GM12872 (cell line): ENCODE measurements around the gene ESRRA.

Experiments used
- CTCF ChIP-seq: IDR thresholded peaks from 3 replicates; pipeline ENCODE4 v1.5.1; 2011; ENCODE audit warnings: low read depth, mild to moderate bottlenecking, low read length, moderate library complexity; ENCODE audit not compliant: insufficient read depth

ESRRA gene

GRCh38 chr11:64267207-64267945, 37.9 kb upstream of the ESRRA start:
- no peak for TF ChIP-seq CTCF

- TF ChIP-seq CTCF = no peak
Measured at GRCh38 chr11:64268025-64268892, 37.1 kb upstream of the ESRRA start.

- TF ChIP-seq CTCF = no peak
Measured at GRCh38 chr11:64268893-64269539, 36.3 kb upstream of the ESRRA start.

- no peak for TF ChIP-seq CTCF
Measured at GRCh38 chr11:64269540-64270220, 35.6 kb upstream of the ESRRA start.

- TF ChIP-seq CTCF = no peak
Measured at GRCh38 chr11:64275031-64275800, 30.1 kb upstream of the ESRRA start.

DNA sequence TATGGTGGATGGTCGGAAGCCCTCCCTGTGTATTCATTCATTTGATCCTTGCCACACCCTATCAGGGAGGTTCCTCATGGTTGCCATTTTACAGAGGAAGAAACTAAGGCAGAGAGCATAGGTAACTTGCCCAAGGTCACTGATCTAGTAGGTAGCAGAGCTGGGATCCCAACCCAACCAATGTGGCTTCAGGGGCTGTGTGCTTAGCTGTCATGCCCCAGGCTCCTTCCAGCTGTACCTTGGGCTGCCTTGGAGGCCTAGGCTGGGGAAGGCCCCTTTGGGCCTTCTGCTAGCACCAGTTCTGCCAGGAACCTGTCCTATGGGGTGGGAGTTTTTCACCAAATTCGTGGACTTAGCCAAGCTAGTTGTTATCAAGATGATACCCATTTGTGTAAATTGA, 29.5 kb upstream of the ESRRA start:
- no peak for TF ChIP-seq CTCF
